GM20000 (cell line): ENCODE results near the gene BTBD3.

Source experiments
- DNase-seq: peaks from one replicate; pipeline ENCODE4 v3.0.0; 2012; ENCODE audit warnings: low spot score
- TF ChIP-seq, protein P1 (sequence below): IDR thresholded peaks from 2 replicates; pipeline ENCODE4 v1.5.1; 2012; ENCODE audit warnings: mild to moderate bottlenecking, control low read depth; ENCODE audit errors: extremely low read depth, missing control alignments

BTBD3 gene

DNA sequence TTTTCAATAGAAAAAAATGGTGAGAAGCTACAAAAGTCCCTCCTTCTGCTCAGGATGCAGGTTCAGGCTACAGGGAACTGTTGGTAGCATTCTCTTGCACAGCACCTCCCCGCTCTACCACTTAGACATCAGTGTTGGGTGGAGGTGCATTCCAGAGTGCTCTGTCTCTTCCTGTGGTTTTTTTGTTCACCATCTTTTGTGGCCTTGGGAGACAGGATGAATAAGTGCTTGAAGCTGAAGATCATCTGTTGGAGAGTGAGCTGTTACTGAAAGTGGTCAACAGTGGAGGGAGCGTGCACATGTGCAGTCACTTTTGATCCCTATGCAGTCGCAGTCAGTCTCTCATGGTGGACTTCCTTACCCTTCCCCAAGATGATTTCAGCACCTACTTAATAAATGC lies 16.6 kb upstream of the BTBD3 start:
- TF ChIP-seq, protein P1, sequence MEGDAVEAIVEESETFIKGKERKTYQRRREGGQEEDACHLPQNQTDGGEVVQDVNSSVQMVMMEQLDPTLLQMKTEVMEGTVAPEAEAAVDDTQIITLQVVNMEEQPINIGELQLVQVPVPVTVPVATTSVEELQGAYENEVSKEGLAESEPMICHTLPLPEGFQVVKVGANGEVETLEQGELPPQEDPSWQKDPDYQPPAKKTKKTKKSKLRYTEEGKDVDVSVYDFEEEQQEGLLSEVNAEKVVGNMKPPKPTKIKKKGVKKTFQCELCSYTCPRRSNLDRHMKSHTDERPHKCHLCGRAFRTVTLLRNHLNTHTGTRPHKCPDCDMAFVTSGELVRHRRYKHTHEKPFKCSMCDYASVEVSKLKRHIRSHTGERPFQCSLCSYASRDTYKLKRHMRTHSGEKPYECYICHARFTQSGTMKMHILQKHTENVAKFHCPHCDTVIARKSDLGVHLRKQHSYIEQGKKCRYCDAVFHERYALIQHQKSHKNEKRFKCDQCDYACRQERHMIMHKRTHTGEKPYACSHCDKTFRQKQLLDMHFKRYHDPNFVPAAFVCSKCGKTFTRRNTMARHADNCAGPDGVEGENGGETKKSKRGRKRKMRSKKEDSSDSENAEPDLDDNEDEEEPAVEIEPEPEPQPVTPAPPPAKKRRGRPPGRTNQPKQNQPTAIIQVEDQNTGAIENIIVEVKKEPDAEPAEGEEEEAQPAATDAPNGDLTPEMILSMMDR = no peak
- no peak for DNase-seq

DNA sequence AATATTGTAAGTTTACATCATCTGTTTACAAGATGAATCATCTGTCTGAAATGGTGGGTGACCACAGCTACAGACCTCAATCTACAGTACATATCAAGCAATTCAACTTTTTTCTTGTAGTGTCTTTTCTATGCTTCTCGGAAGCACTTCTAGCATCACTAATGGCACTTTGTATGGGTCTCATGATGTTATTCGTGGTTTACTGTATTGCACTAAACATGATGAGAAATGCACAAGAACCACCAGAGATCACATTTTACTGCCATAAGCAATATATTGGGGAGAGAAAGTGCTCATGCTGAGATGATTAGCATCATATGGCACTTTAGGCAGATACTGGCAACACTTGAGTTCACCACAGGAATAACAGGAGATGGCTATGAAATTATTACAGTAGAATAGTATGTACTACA lies 15.4 kb upstream of the BTBD3 start:
- TF ChIP-seq, protein P1 = no peak
- no peak for DNase-seq

DNA sequence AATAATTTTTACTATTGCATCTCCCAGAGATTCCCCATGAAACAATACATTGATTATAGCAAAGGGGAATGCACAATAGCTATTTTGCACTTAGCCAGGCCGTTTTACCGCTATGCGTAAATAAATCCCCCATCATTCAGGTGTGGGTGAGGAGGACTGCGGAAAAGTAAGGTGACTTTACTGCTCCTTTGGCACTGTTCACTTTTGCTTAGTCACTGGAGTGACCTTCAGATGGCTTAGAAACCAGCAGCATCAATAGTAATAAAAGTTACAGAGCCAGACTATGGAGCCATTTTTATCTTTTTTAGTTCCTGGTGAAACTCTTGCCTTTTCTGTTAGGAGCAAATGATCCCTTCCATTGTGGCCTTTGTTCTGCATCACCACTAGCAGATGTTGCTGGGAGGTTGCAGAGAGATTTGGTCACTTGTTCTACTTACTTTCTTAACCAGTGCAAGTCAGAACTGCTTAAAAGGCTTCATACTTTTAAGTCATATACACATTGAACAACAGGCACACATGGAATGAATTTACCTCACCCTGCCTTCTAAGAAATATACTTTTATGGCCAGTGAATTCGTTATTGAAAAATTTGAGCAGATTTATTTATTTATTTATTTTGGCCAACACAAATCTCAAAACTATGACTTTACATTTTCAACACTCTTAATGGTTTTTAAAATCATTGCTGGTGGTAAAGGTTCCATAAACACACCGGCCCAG lies 12.1 kb upstream of the BTBD3 start:
- DNase-seq = no peak
- TF ChIP-seq, protein P1 = no peak

DNA sequence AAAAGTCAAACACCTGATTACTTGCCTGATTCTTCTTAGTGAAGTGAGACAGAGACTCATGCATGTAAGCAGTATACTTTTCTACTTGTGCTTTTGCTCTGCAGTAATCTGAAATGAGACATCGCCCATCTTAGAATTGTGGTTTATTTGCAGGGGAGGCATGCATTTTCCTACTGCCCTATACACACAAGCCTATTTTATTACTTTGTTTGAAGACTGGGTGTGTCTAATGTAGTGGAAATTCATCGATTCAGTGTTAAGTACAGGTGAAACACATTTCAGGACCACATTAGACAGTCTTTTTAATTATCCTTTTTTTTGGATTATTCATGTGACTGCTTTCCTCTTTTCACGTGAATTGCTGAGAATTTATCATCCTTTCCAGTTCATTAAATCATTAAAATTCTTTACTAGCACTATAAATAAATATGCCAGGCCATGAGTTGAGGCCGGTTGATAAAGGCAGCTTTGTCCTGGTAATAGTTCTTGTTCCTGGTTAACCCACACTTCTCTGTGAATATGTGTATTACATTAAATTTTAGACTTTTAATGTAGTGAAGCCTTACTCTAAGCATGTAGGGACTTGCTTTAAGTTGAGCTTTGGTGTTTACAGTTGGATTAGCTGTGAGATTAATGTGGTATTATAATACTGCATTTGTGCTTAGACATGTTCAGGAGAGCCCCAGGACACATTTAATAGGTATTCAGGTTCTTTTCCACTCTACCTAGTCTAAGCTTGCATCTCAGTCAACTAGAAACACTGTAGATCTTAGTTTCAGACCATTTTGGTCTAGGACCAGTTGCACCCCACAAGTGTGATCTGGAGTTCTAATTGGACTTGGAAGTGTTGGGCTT lies 10.8 kb upstream of the BTBD3 start:
- TF ChIP-seq, protein P1 = no peak
- DNase-seq = no peak

DNA sequence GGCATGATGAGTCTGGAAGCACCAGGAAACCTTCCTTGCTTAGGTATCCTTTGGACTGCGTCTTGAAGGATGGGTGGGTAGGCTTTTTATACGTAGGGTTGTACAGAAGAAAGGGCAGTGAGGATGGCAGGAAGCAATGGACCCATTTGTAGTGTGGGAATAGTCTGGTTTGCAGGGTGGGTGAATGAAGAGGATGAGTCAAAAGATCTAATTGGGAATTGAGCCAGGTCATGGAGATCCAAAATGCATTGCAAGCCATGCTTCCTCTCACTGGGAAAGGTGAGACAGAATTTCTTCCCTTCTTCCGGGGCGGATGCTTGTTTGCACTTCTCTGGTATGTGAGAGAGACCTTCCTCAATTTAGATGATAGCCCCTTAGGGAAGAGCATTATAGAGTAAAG lies 10.1 kb upstream of the BTBD3 start:
- TF ChIP-seq, protein P1 = no peak
- no peak for DNase-seq

DNA sequence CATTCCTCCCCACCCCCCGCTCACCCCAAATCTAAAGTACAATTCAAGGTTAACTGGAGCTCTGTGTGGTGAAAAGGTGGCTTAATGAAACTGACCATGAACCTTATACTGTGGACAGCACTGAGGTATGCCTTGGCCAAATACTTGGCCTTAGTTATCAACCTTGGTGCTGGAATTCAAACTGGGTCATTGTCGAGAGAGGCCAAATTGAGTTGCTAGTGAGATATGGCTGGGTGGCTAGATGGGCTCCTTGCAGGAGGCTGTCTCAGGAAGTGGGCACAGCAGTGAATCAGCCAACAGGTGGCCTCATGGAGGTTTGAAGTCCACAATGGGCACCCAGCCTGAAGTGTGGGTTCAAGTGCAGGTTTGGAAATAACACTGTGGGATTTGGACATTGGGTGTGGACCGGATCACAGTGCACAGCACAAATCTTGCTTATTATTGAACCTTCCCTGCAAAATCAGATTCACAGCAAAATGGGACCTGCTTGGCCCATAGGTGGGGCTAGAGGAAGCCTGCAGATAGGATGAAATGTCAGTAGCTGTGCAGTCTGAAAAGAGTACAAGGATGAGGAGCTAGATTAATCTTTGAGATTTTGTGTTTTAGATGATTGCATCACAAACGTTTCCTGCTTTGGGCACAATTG lies 5.6 kb upstream of the BTBD3 start:
- TF ChIP-seq, protein P1 = peak; percentile 46
- peak; percentile 13 for DNase-seq

DNA sequence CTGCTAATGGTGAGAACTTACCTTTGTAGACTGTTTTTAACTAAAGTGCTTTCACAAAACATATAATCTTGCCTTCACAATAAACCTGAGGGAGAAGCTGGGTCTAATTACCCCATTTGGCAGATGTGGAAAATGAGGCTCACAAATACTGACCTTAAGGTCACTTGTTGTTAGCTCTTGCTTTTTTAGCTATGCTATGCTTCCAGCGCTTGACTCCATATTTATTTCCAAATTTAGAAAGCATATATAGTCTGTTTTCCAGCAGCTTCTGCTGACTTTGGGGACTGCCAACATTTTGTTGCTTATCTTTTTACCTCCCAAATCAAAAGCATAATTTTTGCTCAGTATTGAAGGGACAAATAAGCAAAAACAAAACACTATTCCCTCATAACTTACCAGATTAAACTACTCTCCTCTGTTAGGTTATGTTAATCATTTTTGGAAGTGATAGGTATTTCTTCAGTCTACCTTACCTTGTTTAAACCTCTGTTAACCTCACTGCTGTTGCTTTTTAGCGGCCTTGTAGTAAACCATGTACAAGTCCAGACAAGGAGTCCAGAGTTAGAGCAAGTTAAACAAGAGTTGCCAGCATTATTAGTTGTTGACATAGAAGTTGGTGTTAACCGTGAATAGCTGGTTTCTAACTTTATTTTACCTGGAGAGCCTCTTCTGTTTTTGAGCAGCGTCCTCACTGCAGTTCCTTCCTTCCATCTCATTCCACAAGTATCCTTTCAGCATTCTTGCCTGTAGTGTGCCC lies 4.9 kb upstream of the BTBD3 start:
- DNase-seq = no peak
- TF ChIP-seq, protein P1 = no peak
